DMS 273 (cell line): Measurements from ENCODE around the gene SPECC1.
"Not testable (repeated sequence)": the region's sequence is repeated elsewhere in the genome, so short reads cannot be mapped to it uniquely, and the experiment has no call there.

Experiments used
- DNase-seq: peaks from one replicate; lab custom pipeline; 2025; ENCODE audit not compliant: unreplicated experiment; lab: John Stamatoyannopoulos, UW

Gene SPECC1, protein sequence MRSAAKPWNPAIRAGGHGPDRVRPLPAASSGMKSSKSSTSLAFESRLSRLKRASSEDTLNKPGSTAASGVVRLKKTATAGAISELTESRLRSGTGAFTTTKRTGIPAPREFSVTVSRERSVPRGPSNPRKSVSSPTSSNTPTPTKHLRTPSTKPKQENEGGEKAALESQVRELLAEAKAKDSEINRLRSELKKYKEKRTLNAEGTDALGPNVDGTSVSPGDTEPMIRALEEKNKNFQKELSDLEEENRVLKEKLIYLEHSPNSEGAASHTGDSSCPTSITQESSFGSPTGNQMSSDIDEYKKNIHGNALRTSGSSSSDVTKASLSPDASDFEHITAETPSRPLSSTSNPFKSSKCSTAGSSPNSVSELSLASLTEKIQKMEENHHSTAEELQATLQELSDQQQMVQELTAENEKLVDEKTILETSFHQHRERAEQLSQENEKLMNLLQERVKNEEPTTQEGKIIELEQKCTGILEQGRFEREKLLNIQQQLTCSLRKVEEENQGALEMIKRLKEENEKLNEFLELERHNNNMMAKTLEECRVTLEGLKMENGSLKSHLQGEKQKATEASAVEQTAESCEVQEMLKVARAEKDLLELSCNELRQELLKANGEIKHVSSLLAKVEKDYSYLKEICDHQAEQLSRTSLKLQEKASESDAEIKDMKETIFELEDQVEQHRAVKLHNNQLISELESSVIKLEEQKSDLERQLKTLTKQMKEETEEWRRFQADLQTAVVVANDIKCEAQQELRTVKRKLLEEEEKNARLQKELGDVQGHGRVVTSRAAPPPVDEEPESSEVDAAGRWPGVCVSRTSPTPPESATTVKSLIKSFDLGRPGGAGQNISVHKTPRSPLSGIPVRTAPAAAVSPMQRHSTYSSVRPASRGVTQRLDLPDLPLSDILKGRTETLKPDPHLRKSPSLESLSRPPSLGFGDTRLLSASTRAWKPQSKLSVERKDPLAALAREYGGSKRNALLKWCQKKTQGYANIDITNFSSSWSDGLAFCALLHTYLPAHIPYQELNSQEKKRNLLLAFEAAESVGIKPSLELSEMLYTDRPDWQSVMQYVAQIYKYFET

DNA sequence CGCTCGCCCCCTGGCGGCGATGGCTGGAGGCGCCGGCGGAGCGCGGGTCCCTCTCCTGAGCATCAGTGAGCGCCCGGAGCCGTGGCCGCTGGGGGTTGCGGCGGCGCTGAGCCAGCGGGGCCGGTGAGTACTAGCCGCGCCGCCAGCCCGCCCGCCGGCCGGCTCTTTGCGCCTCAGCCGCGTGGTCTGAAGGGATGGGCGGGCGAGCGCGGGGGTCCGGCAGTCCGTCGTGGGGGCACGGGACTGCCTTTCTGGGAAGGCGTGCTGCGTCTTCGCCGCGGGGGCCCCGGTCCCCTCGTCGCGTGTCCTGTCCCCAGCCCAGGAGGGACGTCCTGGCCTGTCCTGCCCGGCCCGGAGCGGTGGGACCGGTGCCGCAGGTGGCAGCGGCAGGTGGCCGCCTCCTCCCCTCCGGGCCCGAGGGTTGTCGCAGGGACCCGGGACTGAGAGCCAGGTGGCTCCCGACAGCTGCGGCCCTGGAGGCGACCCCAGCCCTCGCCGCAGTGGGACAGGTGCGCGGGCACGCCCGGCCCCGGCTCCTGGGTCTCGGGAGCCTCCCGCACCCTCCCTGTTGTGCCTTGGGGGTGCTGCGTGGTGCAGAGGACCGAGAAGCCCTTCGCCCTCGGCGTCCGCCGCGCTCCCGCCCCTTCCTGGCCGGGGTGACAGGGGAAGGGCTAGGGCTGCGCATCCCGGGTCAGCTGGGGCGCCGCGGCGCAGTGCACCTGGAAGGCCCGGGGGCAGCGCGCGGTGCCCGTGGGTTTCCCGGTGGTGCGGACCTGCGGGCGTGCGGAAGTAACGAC, at the start of gene SPECC1:
Gene SPECC1 (plus strand): TSS at position 58 of the 797 bp plus-strand sequence. CDS start 87,293 bp downstream, outside the sequence.
- peak; percentile 94 for DNase-seq

DNA sequence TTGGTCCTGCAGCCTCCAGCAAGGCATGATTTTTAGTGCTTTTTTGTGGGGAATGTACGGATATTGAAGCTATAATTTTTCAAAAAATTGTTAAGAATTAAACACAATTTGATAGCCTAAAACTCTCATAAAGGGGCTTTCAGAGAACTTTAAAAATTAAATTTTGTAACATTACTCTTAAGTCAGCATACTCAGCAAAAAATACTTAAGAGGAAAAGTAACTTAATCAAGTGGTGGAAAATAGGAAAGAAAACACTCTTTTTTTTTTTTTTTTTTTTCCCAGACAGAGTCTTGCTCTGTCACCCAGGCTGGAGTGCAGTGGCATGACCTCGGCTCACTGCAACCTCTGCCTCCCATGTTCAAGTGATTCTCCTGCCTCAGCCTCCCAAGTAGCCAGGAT, 46.2 kb upstream of the SPECC1 start:
- not testable (repeated sequence) for DNase-seq

DNA sequence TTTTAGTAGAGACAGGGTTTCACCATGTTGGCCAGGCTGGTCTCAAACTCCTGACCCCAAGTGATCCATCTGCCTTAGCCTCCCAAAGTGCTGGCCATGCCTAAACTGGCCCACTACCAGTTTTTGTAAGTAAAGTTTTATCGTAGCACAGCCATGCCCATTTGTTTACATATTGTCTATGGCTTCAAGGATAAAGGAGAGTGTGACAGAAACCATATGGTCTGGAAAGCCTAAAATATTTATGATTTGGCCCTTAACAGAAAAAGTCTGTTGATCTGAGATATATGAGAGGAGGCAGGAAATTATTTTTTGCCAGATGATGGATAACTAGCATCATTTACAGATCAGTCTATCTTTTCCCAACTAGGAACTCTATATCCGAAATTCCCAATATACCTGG, 36.0 kb upstream of the SPECC1 start:
- DNase-seq: no peak

DNA sequence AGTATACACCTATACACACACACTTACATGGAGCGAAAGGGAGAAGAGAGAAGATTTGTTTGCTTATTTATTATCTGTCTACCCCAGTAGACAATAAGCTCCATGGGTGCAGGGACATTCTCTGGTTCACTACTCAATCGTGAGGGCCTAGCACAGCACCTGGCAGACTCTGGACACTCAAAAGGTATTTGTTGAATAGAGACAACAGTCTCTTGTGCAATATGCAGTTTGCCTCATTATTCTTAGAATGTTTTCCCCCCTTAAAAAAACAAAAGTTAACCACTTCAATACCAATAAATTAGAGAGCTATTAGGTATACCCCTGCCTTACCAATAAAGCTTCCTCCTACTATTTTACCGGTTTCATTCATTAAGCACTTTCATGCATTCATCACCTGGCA, 33.6 kb upstream of the SPECC1 start:
- no peak for DNase-seq

DNA sequence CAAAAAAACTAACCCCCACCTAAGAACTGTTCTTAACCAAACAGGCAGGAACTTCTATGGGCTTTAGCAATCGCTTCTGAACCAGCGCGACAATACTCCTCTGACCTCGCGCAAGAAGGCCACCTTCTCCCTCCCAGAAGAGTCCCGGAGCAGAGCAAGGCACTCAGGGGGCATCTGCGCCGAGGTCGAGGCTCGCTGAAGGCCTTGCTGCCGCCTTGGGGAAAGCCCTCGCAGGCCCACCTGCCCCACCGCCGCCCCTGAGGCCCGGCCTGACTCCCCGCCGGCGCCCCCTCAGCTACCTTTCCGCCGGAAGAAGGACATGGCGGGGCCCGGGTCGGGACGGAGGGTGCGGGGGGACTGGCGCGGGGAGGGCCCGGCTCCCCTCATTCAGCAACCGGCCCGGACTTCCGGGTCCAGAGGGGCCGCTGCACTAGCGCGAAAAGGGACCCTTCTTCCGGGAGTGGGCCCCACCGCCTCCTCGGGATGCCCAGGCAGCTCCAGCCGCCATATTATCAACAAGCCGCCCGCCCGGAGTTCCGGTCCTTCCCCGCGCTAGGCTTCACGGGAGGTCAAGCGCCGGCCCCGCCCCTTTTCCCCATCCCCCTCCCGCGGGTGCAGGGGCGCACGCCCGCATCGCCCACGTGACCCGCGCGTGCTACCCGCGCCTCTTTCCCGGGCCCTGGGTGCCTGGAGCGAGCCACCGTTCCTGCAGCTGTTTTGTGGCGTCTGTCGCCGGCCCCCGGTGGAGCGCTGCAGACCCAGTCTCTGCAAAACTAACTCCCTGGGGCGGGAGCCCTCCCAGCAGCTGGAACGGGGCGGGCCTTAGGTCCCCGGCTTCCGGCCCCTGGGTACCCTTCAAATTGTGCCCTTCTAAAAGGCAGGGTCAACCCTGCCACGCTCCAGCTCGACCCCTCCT, 31.6 kb upstream of the SPECC1 start, which contains the start of gene AKAP10:
Gene AKAP10 (minus strand): TSS at position 536 of the 916 bp plus-strand sequence. CDS start 149 bp downstream, at position 387.
- DNase-seq: peak; percentile 93

DNA sequence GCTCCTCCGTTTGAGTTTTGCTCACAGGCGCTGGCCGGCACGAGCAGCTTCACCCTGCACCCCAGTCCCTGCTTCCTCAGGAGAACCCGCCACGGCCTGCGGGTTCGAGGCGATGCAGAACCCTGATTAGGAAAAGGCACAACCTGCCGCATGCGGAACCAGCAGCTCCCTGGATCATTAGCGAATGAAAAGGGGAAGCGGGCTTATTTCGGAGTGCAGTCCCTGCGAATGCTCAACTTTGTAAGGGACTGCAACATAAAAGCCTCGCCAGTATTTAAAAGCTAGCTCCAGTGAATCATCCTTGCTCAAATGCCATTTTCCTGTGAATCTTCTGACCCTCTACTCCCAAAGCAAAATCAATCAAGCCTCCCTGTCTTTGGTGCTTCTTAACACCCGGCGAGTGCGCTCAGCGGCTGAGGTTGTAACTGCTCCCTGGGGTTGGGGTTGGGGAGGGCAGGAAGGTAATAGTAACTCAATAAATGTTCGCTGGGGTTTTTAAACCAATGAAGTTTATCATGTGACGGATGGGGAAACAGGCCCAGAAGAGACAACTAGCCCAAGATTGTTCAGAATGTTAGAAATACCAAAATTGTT, 30.9 kb upstream of the SPECC1 start:
- DNase-seq: no peak

DNA sequence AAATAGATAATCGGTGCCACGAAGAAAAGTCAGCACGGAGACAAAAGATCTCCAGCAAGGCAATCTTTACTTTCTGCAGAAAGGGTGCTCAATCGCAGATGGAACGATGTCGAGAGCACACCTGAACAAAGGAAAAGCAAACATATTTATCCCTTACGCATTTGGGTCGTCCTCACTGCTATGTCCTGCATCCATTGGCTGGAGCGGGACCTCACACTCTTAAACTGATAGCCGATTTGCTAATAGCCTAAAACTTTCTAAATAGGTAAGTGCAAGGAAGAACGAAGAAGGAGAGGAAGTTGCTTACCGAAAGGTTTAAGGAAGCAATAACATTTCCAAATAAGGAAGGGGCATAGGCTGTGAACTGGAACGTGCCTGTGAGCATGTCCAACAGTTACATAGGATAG, 30.4 kb upstream of the SPECC1 start:
- no peak for DNase-seq

DNA sequence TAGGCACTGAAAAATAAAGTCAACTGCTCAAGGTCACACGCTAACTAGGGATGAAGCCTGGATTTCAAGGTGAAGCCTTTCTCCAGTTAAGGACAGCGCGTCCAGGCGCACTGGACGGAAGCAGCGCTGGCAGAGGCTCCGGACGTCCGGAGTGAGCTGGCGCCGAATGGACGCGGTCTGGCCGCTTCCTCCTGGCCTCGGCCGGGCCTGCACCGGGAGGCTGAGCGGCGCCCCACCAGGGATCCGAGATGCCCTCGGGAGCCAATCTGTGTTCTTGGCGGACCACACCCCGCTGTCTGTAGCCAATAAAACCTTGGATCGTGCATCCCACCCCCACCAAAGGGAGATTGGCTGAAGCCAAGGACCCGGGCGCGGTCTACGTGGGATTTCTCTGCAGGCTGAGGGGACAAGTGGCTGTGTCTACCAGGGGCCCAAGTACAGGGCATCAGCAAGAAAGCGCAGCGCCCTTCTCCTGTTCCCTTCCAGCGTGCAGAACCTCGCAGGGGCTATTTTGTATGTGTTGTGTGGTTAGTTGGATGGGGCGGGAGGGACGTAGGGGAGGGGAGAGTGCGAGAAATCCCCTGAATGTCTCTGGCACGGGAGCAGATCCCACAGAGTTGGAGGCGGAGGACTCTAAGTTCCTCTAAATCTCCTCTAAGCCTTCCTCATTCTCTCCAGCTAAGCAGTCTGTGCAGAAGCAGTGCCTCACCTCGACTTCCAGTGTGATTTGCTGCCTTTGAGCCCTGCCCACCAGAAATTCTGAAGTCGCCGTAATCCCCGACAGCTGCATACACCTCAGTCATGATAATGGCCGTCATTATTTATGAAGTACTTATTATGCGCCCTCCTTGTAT, 29.0 kb upstream of the SPECC1 start:
- DNase-seq: no peak

DNA sequence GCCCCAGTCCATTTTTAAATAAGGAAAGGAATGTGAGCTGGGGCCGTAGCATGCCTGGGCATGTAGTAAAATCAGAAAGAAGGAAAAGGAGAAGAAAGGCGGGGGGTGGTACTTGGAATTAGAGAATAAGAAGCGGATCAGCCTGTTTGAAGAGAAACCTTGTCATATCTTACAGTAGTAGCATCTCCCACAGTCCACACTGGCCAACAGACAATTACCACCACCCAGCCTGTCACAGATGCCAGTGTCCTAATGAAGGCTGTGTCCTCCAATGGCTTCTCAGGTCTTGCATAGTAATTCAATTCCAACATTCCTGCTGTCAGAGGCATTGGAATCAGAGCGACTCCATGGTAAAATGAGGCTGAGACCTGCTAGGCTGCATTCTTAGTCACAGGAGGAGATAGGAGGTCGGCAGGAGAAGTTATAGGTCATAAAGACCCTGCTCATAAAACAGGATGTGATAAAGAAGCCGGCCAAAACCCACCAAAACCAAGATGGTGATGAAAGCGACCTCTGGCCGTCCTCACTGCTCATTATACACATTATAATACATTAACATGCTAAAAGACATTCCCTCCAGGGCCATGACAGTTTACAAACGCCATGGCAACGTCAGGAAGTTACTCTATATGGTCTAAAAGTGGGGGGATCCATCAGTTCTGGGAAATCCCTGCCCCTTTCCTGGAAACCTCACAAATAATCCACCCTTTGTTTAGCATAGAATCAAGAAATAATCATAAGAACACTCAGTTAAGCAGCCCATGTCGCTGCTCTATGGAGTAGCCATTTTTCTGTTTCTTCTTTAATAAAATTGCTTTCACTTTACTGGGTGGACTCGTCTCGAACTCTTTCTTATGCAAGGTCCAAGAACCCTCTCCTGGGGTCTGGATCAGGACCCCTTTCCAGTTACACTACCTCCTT, 22.0 kb upstream of the SPECC1 start:
- no peak for DNase-seq

DNA sequence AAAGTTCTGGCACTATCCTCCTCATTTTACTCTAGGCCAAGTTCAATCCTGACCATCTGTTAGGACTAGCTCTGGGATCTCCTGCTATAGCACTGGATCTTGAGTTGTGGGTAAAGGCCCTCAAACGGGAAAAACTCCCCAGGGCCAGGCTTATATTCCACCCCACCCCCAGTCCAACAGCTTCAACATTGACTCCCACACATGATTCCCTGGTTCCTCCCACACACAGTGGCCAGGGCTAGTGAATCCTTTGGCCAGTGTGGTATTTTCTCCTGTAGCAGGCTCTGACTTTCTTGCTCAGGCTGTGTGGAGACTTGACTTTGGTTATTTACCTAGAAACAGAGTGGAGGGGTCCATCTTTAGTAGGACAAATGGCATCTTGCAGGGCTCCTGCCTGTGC, 21.3 kb upstream of the SPECC1 start:
- no peak for DNase-seq

DNA sequence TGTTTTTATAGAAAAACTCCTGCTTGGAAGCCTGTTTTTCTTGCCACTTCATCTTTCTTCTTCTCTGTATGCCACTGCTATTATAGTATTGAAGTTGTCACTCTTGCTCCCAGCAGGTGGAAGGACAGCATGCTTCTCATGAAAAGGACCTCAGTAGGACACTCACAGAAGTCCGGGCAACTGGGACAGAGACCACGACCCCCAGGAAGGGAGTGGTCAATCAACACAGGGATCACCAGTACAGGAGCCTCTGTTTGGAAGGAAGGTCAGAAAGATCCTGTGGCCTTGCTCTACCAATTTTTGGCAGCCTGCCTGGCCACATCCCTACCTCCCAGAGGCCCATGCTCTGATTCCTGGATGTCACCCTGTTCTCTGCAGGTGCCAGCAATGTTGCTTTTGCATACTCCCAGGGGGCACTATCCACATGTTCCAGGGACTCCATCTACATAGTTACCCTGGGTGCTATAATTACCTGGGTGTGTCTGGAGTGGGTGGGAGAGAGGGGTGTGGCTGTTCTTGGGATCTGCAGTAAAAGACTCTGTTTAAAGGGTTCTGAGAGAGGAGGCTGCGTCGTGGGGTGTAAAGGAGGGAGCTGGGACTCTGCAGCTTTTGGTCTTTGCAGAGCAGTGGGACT, 17.8 kb upstream of the SPECC1 start:
- no peak for DNase-seq

DNA sequence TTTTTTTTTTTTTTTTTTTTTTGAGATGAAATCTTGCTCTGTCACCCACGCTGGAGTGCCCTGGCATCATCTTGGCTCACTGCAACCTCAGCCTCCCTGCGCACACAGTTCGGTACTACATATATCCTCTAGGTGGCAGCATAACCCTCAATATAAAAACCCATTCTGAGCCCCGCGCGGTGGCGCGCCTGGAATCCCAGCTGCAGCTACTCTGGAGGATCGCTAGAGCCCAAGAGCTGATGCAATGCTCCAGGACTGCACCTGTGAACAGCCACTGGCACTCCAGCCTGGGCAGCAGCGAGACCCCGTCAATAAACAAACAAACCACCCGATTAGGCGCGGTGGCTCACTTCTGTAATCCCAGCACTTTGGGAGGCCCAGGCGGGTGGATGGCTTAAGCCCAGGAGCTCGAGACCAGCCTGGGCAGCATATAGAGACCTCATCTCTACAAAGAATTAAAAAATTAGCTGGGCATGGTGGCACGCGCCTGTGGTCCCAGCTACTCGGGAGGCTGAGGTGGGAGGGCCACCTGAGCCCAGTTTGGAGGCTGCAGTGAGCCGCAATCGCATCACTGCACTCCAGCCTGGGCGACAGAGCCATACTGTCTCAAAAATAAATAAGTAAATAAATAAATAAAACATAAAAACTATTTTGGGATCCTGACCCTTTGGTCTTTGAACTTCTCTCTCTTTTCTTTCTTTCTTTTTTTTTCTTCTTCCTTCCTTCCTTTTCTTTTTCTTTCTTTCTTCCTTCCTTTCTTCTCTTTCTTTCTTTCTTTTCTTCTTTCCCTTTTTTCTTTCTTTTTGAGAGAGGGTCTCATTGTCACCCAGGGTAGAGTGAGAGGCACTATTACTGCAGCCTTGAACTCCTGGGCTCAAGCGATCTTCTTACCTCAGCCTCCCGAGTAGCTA, 16.1 kb upstream of the SPECC1 start:
- DNase-seq: peak; percentile 94

DNA sequence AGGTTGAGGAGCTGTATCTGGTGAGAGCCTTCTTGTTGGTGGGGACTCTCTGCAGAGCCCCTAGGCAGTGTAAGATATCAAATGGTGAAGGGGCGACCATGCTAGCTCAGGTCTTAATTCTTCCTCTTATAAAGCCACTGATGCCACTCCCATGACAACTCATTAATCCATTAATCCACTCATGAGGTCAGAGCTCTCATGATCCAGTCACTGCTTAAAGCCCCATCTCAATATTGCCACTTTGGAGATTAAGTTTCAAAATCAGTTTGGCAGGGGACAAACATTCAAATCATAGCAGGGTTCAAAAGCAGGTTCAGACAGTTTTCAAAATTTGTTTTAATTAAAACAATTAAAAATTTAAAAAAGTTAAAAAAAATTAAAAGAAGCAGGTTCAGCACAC, 13.1 kb upstream of the SPECC1 start:
- DNase-seq: no peak

DNA sequence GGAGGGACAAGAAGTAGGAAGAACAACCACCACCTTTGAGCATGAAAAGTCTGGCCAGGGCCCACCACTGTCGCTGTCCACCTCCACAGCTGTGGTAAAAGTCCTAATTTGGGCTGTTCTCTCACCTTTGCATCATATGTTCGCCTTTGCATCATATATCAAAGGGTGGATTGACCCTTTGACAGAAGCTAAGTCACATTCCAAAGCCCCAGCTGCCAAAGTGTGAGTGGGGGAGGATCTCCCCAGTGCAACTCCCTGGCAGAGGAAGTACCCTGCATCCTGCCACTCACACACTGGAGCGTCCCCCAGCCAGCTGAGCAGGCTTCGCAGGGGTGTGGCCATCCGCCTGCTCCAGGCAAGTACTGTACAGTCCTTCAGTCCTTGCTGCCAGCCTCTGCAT, 12.7 kb upstream of the SPECC1 start:
- peak; percentile 8 for DNase-seq

DNA sequence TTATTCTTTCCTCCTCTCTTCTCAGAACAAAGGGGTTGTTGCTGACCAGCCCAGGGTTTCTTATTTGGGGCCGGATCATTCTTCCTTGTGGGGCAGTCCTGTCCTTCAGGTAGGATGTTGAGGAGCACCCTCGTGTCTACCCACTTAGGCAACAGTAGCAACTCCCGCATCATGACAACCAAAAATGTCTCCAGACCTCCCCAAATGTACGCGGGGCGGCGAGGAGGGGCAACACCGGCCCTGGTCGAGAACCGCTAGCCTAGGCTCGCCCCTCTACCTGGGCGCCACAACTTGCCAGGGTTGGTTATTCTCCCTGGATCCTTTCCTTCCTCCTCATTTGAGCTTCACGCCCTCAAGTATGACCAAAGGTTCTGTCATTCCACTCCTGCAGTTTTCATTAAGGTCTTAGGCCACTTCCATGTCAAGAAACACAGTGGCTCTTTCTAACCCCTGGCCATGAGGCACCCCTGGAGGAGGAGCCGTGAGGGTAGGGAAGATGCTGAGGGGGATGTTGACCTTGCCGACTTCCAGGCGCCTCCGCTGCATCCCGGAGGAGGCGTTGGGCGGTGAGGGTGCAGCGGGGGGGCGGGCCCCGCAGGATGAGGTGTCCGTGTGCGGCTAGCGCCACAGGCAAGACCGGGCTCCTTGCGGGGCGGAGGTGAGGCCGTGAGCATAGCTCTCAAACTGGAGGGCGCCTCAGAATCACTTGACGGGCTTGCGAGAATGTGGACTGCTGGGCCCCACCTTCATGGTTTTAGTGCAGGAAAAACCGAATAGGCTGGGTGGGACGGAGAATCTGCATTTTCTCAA, 712 bp upstream of the SPECC1 start:
- peak; percentile 59 for DNase-seq
